Hippocampal formation (tissue), 2 donors: ENCODE measurements around the gene LRRC14B.

ENCODE experiments used
- DNase-seq, 2 donors: peaks; one replicate each; lab custom pipeline; 2025; lab: John Stamatoyannopoulos, UW

LRRC14B gene

DNA sequence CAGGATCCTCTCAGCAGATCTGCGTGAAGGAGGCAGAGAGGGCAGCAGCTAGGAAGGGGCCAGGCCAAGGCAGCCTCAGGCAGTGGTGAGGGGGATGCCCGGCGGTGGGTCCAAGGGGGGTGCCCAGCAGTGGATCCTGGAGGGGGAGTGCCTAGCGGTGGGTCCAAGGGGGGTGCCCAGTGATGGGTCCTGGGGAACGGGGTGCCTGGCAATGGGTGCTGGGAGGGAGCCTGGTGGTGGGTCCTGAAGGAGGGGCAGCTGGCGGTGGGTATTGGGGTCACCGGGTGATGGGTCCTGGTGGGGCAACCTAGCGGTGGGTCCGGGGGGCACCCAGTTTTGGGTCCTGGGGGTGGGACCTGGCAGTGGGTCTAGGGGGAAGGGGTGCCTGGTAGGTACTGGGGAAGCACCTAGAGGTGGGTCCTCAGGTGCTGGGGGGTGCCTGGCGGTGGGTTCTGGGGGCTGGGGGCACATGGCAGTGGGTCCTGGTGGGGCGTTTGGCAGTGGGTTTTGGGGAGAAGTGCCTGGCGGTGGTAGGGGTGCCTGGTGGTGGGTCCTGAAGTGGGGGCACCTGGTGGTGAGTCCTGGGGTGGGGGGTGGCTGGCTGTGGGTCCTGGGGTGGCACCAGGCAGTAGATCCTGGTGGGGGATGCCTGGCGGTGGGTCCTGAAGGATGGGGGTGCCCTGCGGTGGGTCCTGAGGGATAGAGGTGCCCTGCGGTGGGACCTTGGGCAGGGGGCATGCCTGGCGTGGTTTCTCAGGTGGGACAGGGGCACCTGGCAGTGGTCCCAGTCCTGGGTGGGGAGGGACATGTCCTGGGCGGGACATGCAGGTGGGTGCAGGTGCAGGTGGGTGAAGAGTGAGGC is 1.9 kb downstream of the LRRC14B start:
- no peak for DNase-seq

GRCh38 chr5:194102-194501 is 2.8 kb downstream of the LRRC14B start:
- no peak for DNase-seq

GRCh38 chr5:194603-195209 is 3.4 kb downstream of the LRRC14B start:
- no peak for DNase-seq

- no peak for DNase-seq
Measured at GRCh38 chr5:195401-196160, 4.3 kb downstream of the LRRC14B start.

DNA sequence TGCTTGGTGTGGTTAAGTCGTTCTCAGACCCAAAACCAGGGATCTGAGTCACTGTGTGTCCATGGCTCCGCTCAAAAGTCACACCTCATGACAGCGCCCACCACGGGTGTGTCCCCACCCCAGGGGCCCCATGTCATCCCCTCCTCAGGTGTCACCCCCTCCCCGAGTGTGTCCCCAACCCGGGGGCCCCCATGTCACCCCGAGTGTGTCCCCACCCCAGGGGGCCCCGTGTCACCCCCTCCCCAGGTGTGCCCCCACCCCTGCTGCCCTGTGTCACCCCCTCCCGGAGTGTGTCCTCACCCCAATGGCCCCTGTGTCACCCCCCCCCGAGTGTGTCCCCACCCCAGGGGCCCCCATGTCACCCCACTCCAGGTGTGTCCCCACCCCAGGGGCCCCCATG is 5.1 kb downstream of the LRRC14B start:
- DNase-seq = no peak

DNA sequence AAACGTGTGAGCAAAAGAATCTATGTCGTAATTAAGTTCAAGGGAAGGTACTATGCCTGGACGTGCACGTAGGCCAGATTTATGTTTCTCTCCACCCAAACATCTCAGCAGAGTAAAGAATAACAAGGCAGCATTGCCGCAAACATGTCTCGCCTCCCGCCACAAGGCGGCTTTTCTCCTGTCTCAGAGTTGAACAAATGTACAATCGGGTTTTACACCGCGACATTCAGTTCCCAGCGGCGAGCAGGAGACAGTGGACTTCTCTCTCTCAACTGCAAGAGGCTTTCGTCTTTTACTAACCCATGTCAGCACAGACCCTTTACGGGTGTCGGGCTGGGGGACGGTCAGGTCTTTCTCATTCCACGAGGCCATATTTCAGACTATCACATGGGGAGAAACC is 5.7 kb downstream of the LRRC14B start:
- DNase-seq = peak in 1 of 2 donors; percentile 12

GRCh38 chr5:197892-198489 is 6.7 kb downstream of the LRRC14B start:
- no peak for DNase-seq

- no peak for DNase-seq
Measured at GRCh38 chr5:198516-199196, 7.4 kb downstream of the LRRC14B start.

- no peak for DNase-seq
Measured at GRCh38 chr5:199197-199949, 8.1 kb downstream of the LRRC14B start.

DNA sequence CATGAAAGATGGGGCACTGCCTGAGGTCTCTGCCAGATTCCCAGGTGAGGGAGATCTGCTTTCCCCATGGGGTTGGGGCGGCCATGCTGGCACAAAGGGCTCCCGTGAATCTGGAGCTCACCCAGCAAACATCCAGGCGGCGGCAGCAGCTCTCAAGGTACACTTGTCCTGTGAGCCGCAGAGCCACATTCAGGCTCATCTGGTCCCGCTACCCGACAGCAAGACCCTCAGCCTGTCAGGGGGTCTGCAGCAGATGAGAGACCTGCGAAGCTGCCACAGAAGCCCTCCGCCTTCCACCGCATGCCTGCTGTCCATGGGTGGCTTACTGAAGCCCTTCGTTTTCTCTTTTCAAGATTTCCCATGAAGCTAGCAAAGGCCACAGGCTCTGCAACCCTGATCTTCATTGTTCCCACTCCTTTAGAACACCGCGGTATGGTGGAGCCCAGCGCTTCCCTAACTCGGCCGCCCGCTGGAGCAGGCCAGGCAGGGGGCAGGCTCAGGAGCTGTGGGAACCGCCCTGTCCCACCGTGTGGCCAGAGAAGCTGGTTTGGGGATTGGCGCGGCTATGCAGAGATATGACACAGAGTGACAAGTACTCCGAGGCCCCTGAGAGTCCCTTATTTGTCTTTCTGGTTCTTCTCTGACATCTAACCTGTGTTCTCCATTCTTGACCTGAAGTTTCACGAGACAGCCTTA is 8.8 kb downstream of the LRRC14B start:
- no peak for DNase-seq

- no peak for DNase-seq
Measured at GRCh38 chr5:200985-201384, 9.7 kb downstream of the LRRC14B start.

GRCh38 chr5:201672-202071 is 10.4 kb downstream of the LRRC14B start:
- DNase-seq = no peak

DNA sequence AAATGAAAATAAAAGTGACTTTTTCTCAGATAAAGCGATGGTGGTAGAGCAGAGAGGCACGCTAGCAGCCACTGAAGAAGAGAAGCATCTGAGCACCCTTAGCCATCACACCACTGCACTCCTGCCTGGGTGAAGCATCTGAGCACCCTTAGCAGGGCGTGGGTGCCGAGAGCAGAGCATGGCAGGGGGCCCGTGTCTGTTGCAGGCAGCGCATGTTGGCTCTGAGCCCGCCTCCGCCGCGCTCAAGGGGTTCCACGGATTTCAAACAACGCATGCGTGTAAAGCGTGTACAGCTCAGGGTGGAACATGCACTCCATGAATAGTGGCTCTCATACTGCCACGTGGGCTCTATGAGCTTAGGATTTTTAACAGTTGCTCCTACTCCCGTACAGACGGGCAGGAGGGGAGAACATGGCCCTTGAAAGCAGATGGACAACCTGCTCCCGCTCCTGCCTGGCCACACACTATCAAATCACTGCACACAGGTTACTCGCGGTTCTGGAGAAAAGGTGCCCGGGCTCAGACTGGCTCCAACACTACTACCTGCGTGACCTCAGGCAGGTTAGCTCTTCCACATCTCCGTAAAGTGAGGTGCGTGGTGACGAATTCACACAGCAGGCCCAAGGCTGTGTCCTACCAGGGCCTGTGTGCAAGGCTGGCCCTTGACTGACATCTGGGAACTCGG is 12.1 kb downstream of the LRRC14B start:
- DNase-seq = no peak

- no peak for DNase-seq
Measured at GRCh38 chr5:204001-204400, 12.7 kb downstream of the LRRC14B start.

- DNase-seq = no peak
Measured at GRCh38 chr5:204462-204861, 13.2 kb downstream of the LRRC14B start.

- DNase-seq = no peak
Measured at GRCh38 chr5:204966-205670, 13.8 kb downstream of the LRRC14B start.

DNA sequence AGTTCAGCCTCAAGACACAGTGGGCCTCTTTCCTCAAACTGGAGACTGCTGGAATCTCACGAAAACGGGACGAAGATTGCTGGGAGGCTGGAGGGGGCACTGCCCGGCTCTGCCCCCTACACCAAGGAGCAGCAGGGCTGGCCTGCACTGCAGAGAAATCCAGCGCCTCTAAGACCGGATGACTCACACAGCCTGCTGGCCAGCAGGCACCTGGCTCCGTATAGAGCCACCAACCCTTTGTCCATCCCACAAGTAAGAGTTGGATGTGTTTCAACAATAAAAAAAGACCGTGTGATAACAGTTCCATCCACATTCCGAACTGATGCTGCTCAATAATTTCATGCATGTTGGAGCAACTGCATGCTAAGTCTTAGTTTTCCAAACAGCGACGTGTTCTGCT is 15.1 kb downstream of the LRRC14B start:
- no peak for DNase-seq

DNA sequence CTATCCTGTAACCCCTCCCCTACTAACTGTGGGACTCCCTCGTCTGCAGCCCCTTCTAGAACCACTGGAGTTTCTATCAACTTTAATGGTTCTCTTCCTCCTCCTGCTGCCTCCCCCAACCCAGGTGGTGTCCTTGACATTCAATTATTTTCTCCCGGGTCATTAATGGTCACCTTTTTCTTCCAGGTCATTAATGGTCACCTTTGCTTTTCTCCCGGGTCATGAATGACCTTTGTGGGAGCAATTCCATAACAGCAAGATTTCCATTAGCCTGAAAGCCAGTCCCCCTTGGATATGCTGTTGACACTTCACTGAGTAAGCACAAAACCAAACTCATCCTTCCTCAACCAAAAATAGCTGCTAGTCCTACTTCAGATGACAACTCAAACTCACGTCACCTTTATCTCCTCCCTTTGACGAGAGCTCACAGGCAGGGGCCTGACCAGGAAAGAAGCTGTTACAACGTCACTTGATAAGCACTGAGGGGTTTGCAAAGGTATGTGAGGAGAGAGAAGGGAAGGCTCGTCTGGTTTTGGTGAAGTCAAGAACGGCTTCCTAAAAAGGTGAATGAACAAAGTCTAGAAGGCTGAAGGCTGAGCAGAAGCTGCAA is 15.7 kb downstream of the LRRC14B start:
- no peak for DNase-seq

GRCh38 chr5:207599-207998 is 16.3 kb downstream of the LRRC14B start:
- no peak for DNase-seq
